Measurements from ENCODE around the gene BTD.

BTD gene

DNA sequence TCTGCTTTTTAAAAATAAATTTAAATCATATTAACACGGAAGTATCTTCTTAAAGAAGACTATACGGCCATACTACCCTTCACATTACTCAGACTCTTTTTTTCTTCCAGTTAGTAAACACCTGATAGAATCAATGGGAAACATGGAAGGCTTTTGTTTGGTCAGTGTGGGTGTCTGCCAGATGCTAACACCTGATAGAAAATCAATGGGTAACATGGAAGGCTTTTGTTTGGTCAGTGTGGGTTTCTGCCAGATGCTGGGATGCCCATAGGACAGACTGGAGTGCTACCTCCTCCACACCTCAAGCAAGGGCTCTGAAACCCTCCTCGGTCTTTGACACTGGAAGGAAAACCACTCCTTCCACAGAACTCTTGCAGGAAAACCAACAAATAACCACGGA is 29.4 kb upstream of the BTD start:
- Histone ChIP-seq H3K4me3 (no peak overlapping the region), H3K27ac (no peak overlapping the region), H3K9ac (ENCODE audit: insufficient read length) (no peak overlapping the region), H3K9me3 (ENCODE audit: low read depth, low read length) (no peaks in the 10 kb centered on the region), H3K36me3 (ENCODE audit: insufficient read depth, low read length) (no peaks in the 10 kb centered on the region; the same call in 1 of the 2 replicates)
- no peak for DNase-seq (ENCODE audit: low read depth, low spot score)
- no peak for TF ChIP-seq FOXP2 (optimal IDR thresholded peaks at IDR 0.05; ENCODE audit: control extremely low read depth, extremely low read length, insufficient read depth)
- TF ChIP-seq POLR2AphosphoS5 (IDR thresholded peaks at IDR 0.05; ENCODE audit: borderline replicate concordance, low read depth, low read length) = no peak
- TF ChIP-seq EZH2 (IDR thresholded peaks at IDR 0.05) = no peak

DNA sequence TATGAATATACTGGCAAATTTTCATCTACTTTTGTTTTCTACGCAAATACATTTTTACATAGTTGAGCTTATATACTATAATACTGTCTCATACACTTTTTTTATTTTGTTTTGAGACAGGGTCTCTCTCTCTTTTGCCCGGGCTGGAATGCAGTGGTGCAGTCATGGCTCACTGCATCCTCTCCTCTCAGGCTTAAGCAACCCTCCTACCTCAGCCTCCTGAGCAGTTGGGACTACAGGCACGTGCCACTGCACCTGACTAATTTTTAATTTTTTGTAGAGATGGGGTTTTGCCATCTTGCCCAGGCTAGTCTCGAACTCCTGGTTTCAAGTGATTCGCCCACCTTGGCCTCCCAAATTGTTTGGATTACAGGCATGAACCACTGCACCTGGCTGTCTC is 26.1 kb upstream of the BTD start:
- Histone ChIP-seq H3K27ac (no peak overlapping the region), H3K36me3 (ENCODE audit: insufficient read depth, low read length) (no peaks in the 10 kb centered on the region), H3K9me3 (ENCODE audit: low read depth, low read length) (no peaks in the 10 kb centered on the region), H3K9ac (ENCODE audit: insufficient read length) (no peak overlapping the region), H3K4me3 (no peak overlapping the region)
- no peak for DNase-seq (ENCODE audit: low read depth, low spot score)
- TF ChIP-seq FOXP2 (optimal IDR thresholded peaks at IDR 0.05; ENCODE audit: control extremely low read depth, extremely low read length, insufficient read depth) (no peak), EZH2 (IDR thresholded peaks at IDR 0.05) (no peak), POLR2AphosphoS5 (IDR thresholded peaks at IDR 0.05; ENCODE audit: borderline replicate concordance, low read depth, low read length) (no peak)

DNA sequence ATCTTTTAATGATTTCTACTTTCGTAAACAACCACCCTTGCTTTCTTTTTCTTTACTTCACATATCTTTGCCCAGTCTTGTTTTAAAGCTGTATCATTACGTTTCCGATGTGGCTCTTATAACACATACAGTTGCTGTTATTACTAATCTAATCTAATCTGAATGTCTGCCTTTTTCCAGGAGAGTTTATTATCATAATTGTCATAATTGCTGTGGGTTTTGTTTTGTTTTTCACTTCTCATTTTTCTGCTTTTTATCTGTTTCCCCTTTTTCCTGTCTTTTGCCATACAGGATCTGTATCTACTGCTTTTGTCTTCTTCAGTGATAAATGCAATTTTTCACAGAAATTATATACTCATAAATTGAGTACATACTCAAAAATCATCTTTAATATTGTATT is 25.1 kb upstream of the BTD start:
- no peak for TF ChIP-seq EZH2 (IDR thresholded peaks at IDR 0.05)
- no peak for TF ChIP-seq FOXP2 (optimal IDR thresholded peaks at IDR 0.05; ENCODE audit: control extremely low read depth, extremely low read length, insufficient read depth)
- Histone ChIP-seq H3K27ac (no peak overlapping the region), H3K9ac (ENCODE audit: insufficient read length) (no peak overlapping the region), H3K9me3 (ENCODE audit: low read depth, low read length) (no peaks in the 10 kb centered on the region), H3K4me3 (no peak overlapping the region), H3K36me3 (ENCODE audit: insufficient read depth, low read length) (no peaks in the 10 kb centered on the region)
- DNase-seq (ENCODE audit: low read depth, low spot score) = no peak

DNA sequence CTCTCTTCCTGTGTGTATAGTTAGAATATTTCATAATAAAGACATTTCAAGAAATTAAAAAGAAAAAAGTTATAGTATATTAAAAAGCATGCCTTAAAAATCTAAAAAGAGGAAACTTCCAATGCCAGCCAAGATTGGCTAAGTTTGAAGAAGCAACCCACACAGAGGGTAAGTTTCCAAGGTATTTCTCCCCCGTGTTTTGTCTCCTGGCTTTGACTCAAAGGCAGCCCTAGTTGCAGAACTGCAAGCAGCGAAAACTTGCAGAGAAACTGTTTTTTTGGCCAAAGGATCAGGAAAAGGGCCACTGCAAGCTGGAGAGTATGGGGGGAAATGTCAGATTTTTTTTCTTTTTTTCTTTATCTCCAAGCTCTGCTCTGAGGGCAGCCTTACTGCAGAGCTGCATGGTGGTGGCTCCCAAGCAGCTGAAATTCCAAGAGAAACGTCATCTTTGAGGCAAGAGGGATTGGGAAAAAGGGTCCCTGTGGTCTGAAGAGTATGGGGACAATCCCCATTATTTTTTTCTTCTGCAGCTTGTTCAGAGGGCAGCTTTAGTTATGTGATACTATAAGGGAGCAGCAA is 23.2 kb upstream of the BTD start:
- TF ChIP-seq FOXP2 (optimal IDR thresholded peaks at IDR 0.05; ENCODE audit: control extremely low read depth, extremely low read length, insufficient read depth) (no peak), POLR2AphosphoS5 (IDR thresholded peaks at IDR 0.05; ENCODE audit: borderline replicate concordance, low read depth, low read length) (no peak), EZH2 (IDR thresholded peaks at IDR 0.05) (no peak)
- H3K36me3 ChIP-seq (ENCODE audit: insufficient read depth, low read length) = no peaks in the 10 kb centered on the region
- no peak for DNase-seq (ENCODE audit: low read depth, low spot score)
- H3K27ac ChIP-seq = no peak overlapping the region
- no peak overlapping the region for H3K4me3 ChIP-seq
- no peaks in the 10 kb centered on the region for H3K9me3 ChIP-seq (ENCODE audit: low read depth, low read length)
- H3K9ac ChIP-seq (ENCODE audit: insufficient read length) = no peak overlapping the region

DNA sequence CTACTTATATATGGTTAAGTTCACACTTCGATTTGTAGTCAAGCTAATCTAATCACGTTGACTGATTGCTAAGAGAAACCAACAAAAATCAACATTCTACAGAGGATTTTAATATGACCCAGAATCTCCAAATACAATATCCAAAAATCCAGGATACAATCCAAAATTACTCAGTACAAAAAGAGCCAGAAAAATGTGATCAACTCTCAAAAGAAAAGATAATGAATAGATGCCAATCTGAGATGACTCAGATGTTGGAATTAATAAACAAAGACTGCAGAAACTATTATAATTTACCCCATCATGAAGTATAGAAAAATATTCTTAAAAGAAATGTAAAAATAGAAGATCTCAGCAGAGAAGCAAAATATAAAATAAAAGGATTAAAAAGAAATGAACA is 22.5 kb upstream of the BTD start:
- Histone ChIP-seq H3K9me3 (ENCODE audit: low read depth, low read length) (no peaks in the 10 kb centered on the region), H3K4me3 (no peak overlapping the region), H3K36me3 (ENCODE audit: insufficient read depth, low read length) (no peaks in the 10 kb centered on the region), H3K9ac (ENCODE audit: insufficient read length) (no peak overlapping the region), H3K27ac (no peak overlapping the region)
- no peak for DNase-seq (ENCODE audit: low read depth, low spot score)
- no peak for TF ChIP-seq FOXP2 (optimal IDR thresholded peaks at IDR 0.05; ENCODE audit: control extremely low read depth, extremely low read length, insufficient read depth)
- TF ChIP-seq POLR2AphosphoS5 (IDR thresholded peaks at IDR 0.05; ENCODE audit: borderline replicate concordance, low read depth, low read length) = no peak

DNA sequence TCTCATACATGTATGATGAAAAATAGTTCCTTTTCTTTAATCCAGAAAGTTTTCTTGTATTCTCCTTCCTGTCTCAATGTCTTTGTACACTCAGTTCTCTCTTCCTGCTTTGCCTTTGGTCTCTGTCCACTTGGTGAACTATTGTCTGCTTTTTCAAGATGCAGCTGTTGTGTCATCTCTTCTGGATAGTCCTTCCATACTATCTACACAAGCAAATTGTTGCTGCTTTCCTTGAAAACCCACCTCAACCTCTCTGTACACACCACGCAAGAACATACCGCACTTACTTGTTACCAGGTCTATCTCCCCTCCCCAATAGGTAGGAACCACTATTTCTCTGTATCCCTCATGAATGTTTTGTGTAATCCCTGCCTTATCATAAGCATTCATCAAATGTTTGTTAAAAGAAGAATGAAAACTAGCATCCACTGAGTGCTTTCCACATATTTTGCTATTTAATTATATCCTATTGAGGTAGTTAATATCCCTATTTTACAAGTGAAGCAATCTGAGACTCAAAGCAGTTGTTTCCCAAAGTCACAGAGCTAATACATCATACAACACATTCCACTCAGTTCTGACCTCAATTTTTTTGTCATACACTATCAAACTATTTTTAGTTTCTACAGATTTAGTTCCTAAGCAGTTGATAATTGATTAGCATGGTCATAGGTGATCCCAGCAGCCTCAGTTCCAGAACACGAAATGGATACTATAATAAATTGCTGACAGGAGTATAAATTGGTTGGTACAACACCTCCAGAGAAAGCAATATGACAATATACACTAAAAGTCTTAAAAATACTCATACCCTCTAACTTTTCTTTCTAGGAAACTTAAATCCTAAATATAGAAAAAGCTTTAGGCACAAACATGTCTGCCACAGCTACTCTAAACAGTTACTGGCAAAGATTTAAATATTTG is 19.8 kb upstream of the BTD start:
- TF ChIP-seq FOXP2 (optimal IDR thresholded peaks at IDR 0.05; ENCODE audit: control extremely low read depth, extremely low read length, insufficient read depth) (no peak), POLR2AphosphoS5 (IDR thresholded peaks at IDR 0.05; ENCODE audit: borderline replicate concordance, low read depth, low read length) (no peak)
- H3K4me3 ChIP-seq = no peak overlapping the region
- H3K36me3 ChIP-seq (ENCODE audit: insufficient read depth, low read length) = no peaks in the 10 kb centered on the region
- H3K27ac ChIP-seq = no peak overlapping the region
- H3K9me3 ChIP-seq (ENCODE audit: low read depth, low read length) = no peaks in the 10 kb centered on the region
- DNase-seq (ENCODE audit: low read depth, low spot score) = no peak
- no peak overlapping the region for H3K9ac ChIP-seq (ENCODE audit: insufficient read length)

DNA sequence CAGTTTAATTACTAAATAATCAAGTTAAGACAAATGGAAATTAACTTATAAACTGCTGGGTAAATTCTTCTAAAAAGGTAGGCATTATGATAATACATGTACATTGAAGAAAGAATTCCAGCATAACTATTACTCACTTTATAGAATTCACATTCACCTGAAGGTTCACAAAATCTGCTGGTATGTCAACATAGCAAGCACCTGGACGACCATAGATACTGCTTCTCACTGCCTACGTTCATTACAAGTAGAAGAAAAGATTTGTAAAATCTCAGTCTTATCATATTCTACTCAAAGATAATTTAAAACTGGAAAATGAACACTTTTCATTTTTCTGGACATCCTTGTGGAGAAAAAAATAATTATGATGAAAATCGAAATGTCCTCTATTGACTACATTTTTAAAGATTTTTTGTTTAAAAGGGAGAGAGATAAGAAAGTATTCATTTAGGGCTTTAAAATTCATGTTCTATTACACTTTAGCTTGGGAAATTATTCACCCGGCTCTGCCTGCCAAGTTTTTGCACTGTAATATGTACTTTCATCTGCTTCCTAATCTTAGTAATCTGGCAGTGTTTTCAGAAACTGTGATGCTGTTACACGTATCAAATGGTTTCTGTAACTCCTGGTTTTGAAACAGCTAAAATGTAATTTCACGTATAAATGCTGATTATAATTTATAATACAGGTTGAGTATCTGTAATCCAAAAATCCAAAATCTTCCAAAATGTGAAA is 16.3 kb upstream of the BTD start:
- H3K27ac ChIP-seq = no peak overlapping the region

DNA sequence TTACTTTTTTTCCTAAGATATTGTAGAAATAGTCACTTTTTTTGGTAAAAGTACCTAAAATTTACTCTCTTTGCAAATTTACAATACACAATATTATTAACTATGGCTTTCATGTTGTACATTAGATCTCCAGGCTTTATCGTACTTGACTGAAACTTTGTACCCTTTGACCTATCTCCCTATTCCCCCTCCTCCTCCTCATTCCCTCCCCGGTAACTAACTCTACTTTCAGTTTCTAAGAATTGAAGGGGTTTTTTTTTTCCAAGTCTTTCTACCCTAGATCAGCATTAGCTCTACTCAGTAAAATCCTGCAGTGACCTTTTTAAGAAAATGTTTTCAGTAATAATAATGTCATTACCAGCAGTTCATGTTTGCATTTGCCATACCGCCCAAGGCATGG is 10.3 kb upstream of the BTD start:
- no peak overlapping the region for H3K27ac ChIP-seq
- no peak overlapping the region for H3K9ac ChIP-seq (ENCODE audit: insufficient read length)
- H3K9me3 ChIP-seq (ENCODE audit: low read depth, low read length) = no peaks in the 10 kb centered on the region
- H3K36me3 ChIP-seq (ENCODE audit: insufficient read depth, low read length) = no peaks in the 10 kb centered on the region
- H3K4me3 ChIP-seq = no peak overlapping the region
- DNase-seq (ENCODE audit: low read depth, low spot score) = no peak
- TF ChIP-seq POLR2AphosphoS5 (IDR thresholded peaks at IDR 0.05; ENCODE audit: borderline replicate concordance, low read depth, low read length) (no peak), FOXP2 (optimal IDR thresholded peaks at IDR 0.05; ENCODE audit: control extremely low read depth, extremely low read length, insufficient read depth) (no peak), EZH2 (IDR thresholded peaks at IDR 0.05) (no peak)

More for the DNA sequence above, 16.3 kb upstream of the BTD start:
- Histone ChIP-seq H3K36me3 (ENCODE audit: insufficient read depth, low read length) (no peaks in the 10 kb centered on the region), H3K4me3 (no peak overlapping the region), H3K9ac (ENCODE audit: insufficient read length) (no peak overlapping the region), H3K9me3 (ENCODE audit: low read depth, low read length) (no peaks in the 10 kb centered on the region)
- DNase-seq (ENCODE audit: low read depth, low spot score) = no peak
- TF ChIP-seq POLR2AphosphoS5 (IDR thresholded peaks at IDR 0.05; ENCODE audit: borderline replicate concordance, low read depth, low read length) (no peak), EZH2 (IDR thresholded peaks at IDR 0.05) (no peak)

All from SK-N-MC (cell line).